ENCODE results near the gene CISTR.
"Not testable (repeated sequence)": the region's sequence is repeated elsewhere in the genome, so short reads cannot be mapped to it uniquely, and the experiment has no call there.

Gene CISTR

DNA sequence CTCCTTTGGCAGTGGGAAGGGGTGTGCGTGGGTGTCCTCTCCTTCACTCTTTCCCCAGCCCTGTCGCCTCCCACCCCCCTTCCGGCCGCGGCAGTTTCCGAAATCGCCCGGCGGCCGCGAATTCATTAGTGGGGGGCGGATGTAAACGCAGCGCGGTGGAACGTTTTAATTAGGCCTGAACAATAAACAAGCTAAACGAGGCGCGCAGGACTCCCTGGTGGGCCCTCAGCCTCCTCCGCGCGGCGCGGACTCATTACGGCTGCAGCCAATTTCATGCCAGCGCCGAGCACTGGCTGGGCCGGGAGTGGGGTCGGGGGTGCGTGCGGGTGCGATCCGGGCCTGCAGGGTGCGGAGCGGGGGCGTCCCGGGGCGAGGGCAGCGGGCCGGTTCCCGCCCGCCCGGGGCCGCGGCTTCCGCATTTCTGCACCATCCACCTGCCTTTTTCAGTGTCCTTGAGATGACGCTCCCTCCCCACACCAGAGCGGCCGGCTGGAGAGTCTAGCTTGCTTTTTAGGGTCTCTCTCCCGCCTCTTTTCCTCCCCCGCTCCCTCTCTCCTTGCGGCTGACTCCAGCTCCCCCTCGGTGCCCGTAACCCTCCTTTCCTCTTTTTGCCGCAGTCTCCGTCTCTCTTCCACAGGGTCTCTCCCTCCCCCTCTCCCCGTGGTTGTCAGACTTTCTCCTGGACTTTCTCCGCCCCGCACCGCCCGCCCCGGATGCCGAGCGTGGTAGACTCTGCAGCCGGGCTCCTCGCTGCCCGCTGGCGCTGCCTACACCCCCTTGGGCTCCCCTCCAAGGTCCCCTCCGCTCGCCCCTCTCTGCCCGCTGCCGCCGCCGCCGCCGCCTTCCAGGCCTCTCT is at the start of gene CISTR:
Gene CISTR, minus strand, starts transcription at position 644 of the 856 bp plus-strand sequence.
- DNase-seq = no peak

DNA sequence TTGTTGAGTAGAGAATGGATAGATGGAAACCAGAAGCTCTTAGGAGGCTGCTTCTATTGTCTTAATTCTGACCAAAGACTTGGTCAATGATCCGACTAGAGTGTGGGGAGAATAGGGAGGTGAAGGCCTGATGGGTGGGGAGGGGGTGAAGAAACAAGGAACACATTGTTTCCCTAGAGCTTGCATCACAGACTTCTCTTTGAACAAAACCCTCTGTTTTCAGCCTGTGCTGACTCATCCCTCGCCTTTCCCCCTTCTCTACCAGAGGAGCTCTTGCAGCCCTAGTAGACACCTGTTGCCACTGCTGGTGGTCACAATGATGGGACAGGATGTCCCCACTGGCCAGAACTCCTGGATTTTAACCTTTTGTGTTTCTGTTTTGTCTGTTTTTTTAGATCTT is 46.8 kb upstream of the CISTR start:
- DNase-seq = no peak

- no peak for DNase-seq
Measured at GRCh38 chr12:53795927-53796326, 44.1 kb upstream of the CISTR start.

DNA sequence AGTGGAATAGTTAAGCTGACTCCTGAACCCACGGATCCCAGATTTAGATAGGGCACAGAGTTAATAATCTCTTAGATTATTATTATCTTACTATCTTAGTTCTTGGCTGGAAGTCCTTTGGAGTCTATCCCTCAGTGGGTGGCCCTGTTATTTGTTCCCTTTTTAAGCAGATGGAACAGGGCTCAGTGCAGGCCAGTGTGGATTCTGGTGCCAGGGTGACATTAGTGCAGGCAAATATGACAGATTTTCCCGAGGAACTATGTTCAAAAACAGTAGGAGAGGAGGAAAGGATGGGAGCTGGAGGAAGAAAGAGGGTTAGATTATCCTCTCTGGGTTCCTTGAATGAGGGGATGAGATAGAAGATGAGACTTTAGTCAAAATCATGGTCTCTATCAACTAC is 41.4 kb upstream of the CISTR start:
- no peak for DNase-seq

- DNase-seq = no peak
Measured at GRCh38 chr12:53791735-53792326, 40.1 kb upstream of the CISTR start.

- DNase-seq = no peak
Measured at GRCh38 chr12:53789570-53789969, 37.8 kb upstream of the CISTR start.

GRCh38 chr12:53788892-53789291 is 37.1 kb upstream of the CISTR start:
- DNase-seq = no peak

- no peak for DNase-seq
Measured at GRCh38 chr12:53786411-53786810, 34.6 kb upstream of the CISTR start.

DNA sequence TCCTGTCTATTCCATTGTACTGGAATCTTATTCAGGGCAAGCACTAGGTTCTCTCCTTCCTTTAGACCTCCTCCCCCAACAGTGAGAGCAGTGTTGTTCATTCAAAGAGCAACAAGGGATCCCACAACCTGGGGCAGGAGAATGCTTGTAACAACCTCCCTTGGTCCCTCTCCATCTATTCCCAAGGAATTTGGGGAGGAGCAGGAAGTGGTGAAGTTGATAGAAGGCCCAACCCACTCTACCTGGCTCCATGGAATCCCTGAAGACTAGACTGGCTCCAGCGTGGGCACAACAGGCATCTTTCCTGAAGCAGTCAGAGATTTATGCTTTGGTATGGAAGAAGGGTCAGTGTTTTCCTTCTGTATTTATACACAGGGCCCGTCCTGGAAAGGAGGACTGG is 33.4 kb upstream of the CISTR start:
- no peak for DNase-seq

GRCh38 chr12:53782093-53782703 is 30.4 kb upstream of the CISTR start:
- no peak for DNase-seq

GRCh38 chr12:53781228-53781801 is 29.5 kb upstream of the CISTR start:
- no peak for DNase-seq

DNA sequence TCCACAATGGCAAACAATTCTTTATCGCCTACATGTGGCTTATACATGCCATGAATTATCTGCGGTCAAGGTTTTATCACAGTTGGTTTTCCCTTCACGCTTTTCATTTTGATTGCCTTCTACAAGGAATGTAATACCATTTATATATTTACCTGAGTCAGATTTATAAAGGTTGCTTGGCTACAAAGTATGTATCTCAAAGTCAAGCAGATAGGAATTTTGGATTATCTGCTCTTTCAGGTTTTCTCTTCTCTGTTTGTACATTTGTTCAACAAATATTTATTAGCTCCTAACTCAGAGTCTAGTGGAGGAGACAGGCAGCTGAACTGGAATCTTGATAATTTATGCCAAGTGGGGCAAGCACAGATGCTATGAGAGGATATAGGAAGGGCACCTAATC is 28.5 kb upstream of the CISTR start:
- no peak for DNase-seq

- DNase-seq = not testable (repeated sequence)
Measured at GRCh38 chr12:53779679-53780078, 27.9 kb upstream of the CISTR start.

DNA sequence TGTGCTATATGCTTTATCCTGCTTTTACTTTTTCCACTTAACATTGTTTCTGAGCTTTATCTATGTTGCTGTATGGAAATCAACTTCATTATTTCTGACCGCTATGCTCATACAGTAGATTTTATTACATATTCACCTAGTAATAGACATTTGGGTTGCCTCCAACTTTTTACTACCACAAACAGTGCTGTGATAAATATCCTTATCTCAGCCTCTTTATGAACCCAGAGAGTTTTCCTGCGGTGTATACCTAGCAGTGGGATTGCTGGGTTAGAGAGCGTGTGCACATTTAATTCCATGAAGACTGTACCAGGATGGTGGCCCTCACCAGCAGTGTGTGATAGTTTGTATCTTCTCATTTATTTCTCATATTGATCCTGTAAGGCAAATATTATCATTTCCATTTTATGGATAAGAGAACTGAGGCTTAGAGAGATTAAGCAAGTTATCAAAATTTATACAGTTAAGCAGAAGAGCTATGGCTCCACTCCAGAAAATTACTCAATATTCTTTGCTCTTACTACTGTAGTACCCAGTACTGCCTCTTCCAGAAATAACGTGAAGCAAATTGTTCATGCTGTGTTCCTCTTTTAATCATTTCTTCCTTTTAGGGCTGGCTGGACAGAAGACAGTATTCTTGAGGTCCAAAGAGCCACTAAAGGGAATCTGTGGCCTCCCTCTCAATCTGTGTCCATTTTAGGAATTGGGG is 26.3 kb upstream of the CISTR start:
- no peak for DNase-seq

GRCh38 chr12:53777412-53777811 is 25.6 kb upstream of the CISTR start:
- DNase-seq = no peak

DNA sequence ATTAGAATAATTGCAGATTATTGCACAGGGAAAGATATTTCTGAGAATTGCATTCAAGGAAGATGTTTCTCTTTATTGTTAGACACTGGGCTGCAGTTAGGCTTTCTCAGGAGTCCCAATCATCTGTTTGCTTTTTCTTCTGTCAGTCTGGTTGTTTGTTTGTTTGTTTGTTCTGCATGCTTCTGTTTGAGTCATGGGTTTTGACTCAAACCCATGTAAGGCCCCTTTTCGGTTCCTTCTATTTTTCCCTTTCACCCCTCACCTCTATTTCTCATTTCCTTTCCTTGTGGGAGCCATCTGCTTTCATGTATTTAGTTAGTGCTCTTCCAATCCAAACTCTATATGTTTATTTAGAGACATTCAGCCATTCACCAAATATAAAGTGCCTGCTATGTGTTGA is 25.1 kb upstream of the CISTR start:
- no peak for DNase-seq

DNA sequence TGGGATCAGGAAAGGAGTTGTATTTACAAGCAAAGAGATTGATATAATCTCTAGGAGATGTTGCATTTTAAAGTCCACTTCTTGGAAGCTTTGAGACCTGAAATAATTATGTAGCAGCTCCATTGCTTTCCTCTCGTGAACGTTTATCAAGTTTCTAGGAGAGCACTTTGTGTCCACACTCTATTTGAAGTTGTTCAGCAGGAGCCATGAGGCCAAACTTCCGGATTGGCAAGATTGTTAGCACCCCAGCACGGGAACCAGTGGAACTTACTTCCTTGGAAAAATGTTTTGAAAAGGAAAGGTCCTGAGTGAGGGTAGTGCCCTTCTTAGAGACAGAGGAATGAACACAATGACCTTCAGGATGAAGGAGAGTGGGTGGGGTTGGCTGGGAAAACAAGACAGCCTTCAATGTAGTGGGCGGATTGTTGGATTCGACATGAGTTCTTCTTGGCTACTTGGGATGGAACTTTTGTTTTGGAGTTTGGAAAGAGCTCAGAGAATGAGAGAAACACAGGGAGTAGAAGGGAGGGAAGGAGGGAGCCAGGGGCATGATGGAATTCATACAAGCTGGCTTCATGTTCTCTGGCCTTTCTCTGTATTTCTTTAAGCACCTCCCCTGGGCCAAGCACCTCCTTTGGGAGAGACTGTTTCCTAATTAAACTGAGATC is 23.8 kb upstream of the CISTR start:
- no peak for DNase-seq

DNA sequence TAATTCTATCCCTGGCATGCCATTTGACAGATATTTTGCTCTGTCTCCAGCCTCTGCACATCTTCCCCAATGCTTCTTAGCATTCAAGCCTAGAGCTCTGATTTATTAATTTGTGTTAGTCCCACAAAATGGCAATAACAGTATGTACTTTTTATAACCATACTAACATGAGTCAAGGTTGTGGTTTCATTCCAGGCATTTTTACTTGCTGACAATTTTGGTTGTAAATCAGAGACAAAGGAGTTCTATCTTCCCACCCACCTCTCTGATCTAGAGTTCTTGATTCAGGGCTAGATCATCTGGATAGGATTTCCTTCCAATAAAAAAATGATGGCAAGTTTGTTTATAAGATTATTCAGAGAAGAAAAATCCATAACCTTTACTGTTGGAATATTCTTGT is 18.5 kb upstream of the CISTR start:
- no peak for DNase-seq

GRCh38 chr12:53768976-53769375 is 17.2 kb upstream of the CISTR start:
- DNase-seq = no peak

- no peak for DNase-seq
Measured at GRCh38 chr12:53766881-53767280, 15.1 kb upstream of the CISTR start.

- no peak for DNase-seq
Measured at GRCh38 chr12:53765891-53766290, 14.1 kb upstream of the CISTR start.

DNA sequence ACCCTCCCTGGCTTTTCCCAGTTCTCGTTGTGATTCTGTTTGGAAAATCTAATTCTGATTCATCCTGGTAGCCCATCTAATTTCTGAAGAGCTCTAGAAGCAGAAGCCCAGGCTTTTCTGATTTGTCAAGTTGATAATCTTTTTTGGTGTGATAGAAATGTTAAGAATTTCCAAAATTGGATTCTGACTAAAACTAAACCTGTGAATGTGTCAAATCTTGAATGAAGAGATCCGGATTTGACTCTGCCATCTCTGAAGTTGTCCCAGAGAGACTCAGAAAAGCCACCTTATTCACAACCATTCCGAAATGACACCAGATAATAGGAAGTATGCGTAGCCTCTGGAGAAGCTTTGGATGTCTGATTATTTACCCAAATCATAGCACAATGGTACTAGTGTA is 12.8 kb upstream of the CISTR start:
- DNase-seq = no peak

- not testable (repeated sequence) for DNase-seq
Measured at GRCh38 chr12:53762793-53763192, 11.0 kb upstream of the CISTR start.
